ENCODE data around the gene ZNF763.

The ZNF763 gene

GRCh38 chr19:12000152-12000981 is 35.5 kb downstream of the ZNF763 start:
- Histone ChIP-seq H3K4me3 (replicated peaks; ENCODE audit: insufficient read depth, low read length) (no peak overlapping the region), H3K27me3 (ENCODE audit: insufficient read depth, poor library complexity, severe bottlenecking) (no peaks in the 10 kb centered on the region), H3K27ac (replicated peaks) (no peak overlapping the region)
- no peak for TF ChIP-seq SPI1 (IDR thresholded peaks at IDR 0.05; ENCODE audit: borderline replicate concordance, low read depth)
- TF ChIP-seq CTCF (IDR thresholded peaks at IDR 0.05; ENCODE audit: insufficient read depth, low read length) = no peak
- TF ChIP-seq, protein P1, sequence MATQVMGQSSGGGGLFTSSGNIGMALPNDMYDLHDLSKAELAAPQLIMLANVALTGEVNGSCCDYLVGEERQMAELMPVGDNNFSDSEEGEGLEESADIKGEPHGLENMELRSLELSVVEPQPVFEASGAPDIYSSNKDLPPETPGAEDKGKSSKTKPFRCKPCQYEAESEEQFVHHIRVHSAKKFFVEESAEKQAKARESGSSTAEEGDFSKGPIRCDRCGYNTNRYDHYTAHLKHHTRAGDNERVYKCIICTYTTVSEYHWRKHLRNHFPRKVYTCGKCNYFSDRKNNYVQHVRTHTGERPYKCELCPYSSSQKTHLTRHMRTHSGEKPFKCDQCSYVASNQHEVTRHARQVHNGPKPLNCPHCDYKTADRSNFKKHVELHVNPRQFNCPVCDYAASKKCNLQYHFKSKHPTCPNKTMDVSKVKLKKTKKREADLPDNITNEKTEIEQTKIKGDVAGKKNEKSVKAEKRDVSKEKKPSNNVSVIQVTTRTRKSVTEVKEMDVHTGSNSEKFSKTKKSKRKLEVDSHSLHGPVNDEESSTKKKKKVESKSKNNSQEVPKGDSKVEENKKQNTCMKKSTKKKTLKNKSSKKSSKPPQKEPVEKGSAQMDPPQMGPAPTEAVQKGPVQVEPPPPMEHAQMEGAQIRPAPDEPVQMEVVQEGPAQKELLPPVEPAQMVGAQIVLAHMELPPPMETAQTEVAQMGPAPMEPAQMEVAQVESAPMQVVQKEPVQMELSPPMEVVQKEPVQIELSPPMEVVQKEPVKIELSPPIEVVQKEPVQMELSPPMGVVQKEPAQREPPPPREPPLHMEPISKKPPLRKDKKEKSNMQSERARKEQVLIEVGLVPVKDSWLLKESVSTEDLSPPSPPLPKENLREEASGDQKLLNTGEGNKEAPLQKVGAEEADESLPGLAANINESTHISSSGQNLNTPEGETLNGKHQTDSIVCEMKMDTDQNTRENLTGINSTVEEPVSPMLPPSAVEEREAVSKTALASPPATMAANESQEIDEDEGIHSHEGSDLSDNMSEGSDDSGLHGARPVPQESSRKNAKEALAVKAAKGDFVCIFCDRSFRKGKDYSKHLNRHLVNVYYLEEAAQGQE (IDR thresholded peaks at IDR 0.05; ENCODE audit: insufficient replicate concordance, low read depth) = no peak
- TF ChIP-seq GABPA (IDR thresholded peaks at IDR 0.05; ENCODE audit: low read depth) = no peak
- no peak for TF ChIP-seq POLR2AphosphoS5 (IDR thresholded peaks at IDR 0.05; ENCODE audit: low read depth)
- DNase-seq (ENCODE audit: low read depth in 1 of 2, low spot score in 1 of 2) = no peak

- Histone ChIP-seq H3K27ac (replicated peaks) (no peak overlapping the region), H3K27me3 (ENCODE audit: insufficient read depth, poor library complexity, severe bottlenecking) (no peaks in the 10 kb centered on the region), H3K4me3 (replicated peaks; ENCODE audit: insufficient read depth, low read length) (no peak overlapping the region)
- no peak for DNase-seq (ENCODE audit: low read depth in 1 of 2, low spot score in 1 of 2)
- TF ChIP-seq, protein P1 (IDR thresholded peaks at IDR 0.05; ENCODE audit: insufficient replicate concordance, low read depth) = no peak
These were observed 50.3 kb downstream of the ZNF763 start for GRCh38 chr19:12015015-12015752.

DNA sequence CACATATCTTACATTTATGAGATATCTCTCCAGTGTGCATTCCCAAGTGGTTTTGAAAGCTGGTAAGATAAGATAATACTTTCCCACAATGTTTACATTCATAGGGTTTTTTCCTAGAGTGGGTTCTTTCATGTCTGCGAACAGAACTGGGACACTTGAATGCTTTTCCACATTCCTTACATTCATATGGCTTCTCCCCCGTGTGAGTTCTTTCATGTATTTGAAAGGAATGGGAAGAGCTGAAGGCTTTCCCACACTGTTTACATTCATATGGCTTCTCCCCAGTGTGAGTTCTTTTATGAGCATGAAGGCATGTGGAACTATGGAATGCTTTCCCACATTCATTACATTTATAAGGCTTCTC is 50.9 kb downstream of the ZNF763 start:
- no peak for TF ChIP-seq SPI1 (IDR thresholded peaks at IDR 0.05; ENCODE audit: borderline replicate concordance, low read depth)
- TF ChIP-seq CTCF (IDR thresholded peaks at IDR 0.05; ENCODE audit: insufficient read depth, low read length) = no peak
- TF ChIP-seq GABPA (IDR thresholded peaks at IDR 0.05; ENCODE audit: low read depth) = no peak
- TF ChIP-seq, protein P1 (IDR thresholded peaks at IDR 0.05; ENCODE audit: insufficient replicate concordance, low read depth) = no peak
- no peak for TF ChIP-seq POLR2AphosphoS5 (IDR thresholded peaks at IDR 0.05; ENCODE audit: low read depth)
- DNase-seq (ENCODE audit: low read depth in 1 of 2, low spot score in 1 of 2) = no peak
- H3K27ac ChIP-seq (replicated peaks) = no peak overlapping the region
- H3K27me3 ChIP-seq (ENCODE audit: insufficient read depth, poor library complexity, severe bottlenecking) = no peaks in the 10 kb centered on the region
- H3K4me3 ChIP-seq (replicated peaks; ENCODE audit: insufficient read depth, low read length) = no peak overlapping the region
